ENCODE measurements around the gene ALPL. TPM values are rescaled to one million over a fixed set of nuclear protein-coding genes. Genes with fewer than 3 reads are reported as not detected.
A peak's percentile ranks its signal among the peaks of the same experiment; 100 is the strongest.

The ALPL gene
- total and polyA plus RNA-seq, 9 of the 15 experiments (the other 6 are each of a cell fraction or from before 2014, with no cell fraction given) = 0.04 to 0.38 (median 0.18) TPM; not detected in 4

GRCh38 chr1:21494196-21494595, 15.0 kb upstream of the ALPL start:
- no peak for DNase-seq (ENCODE audit: extremely low read depth in 1 of 4, low spot score in 3 of 4)
- TF ChIP-seq PKNOX1 (IDR thresholded peaks at IDR 0.05) (peak; percentile 91), DPF2 (IDR thresholded peaks at IDR 0.05) (no peak), NFYB (IDR thresholded peaks at IDR 0.05; ENCODE audit: extremely low read depth, insufficient read length) (peak; percentile 20)
- Histone ChIP-seq H3K9ac (ENCODE audit: insufficient read depth in 1 of 2, low read depth in 2 of 2, low read length in 2 of 2) (no peak overlapping the region), H3K27ac (ENCODE audit: extremely low read depth, low read depth, low read length) (no peak overlapping the region), H3K9me3 (replicated peaks; ENCODE audit: control insufficient read depth, insufficient read depth, low read depth, low read length) (peaks cover 4% of the 10 kb centered on the region), H3K4me3 (no peak overlapping the region), H3K4me1 (replicated peaks in 1 of 2; ENCODE audit: control insufficient read depth in 2 of 2, insufficient read depth in 2 of 2, low read length in 2 of 2) (peaks cover 0 to 10% of the 10 kb centered on the region in 2 experiments; a peak in 3 of 5 replicates), H3K4me2 (ENCODE audit: insufficient read depth, low read length) (no peak overlapping the region), H4K20me1 (replicated peaks; ENCODE audit: control insufficient read depth, insufficient read depth, low read length) (no peaks in the 10 kb centered on the region), H3K79me2 (ENCODE audit: control insufficient read depth, insufficient read depth, low read length) (no peaks in the 10 kb centered on the region), H3K36me3 (ENCODE audit: control insufficient read depth, insufficient read depth, low read length) (no peaks in the 10 kb centered on the region), H3K27me3 (ENCODE audit: control insufficient read depth in 2 of 2, insufficient read depth in 2 of 2, low read length in 2 of 2) (peaks cover 21 to 46% of the 10 kb centered on the region in 2 experiments; a peak in 4 of 5 replicates), H3K9me1 (ENCODE audit: control insufficient read depth, insufficient read depth, low read length) (no peaks in the 10 kb centered on the region), H2AFZ (ENCODE audit: low read depth, low read length) (no peak overlapping the region)
- ChIA-PET POLR2A (no interaction called here), CTCF (ENCODE audit: low intra/inter-chr PET ratio) (interaction anchor here (0.6 kb wide), 1 partner anchor 191 kb away, joined by 6 read pairs; no protein-coding TSS in a partner anchor)
- in situ Hi-C loops (cut with MboI) (no loop called here), intact Hi-C loops (cut with micrococcal nuclease) (no loop called here)
- no TSS peak for BruUV-seq (replicated peaks)
- 0 out of 3 replicates have a peak, but pooled peaks have one; percentile 30 for ATAC-seq
- FAIRE-seq = no peak
- WGBS (ENCODE audit: insufficient coverage, low coverage, missing lambda C conversion rate) = 3% methylated on average over 6 of the region's 6 CpGs

- Histone ChIP-seq H3K27me3 (ENCODE audit: control insufficient read depth in 2 of 2, insufficient read depth in 2 of 2, low read length in 2 of 2) (peaks cover 24 to 43% of the 10 kb centered on the region in 2 experiments; a peak in 4 of 5 replicates), H3K9me3 (replicated peaks; ENCODE audit: control insufficient read depth, insufficient read depth, low read depth, low read length) (peaks cover 6% of the 10 kb centered on the region), H3K79me2 (ENCODE audit: control insufficient read depth, insufficient read depth, low read length) (no peaks in the 10 kb centered on the region), H3K27ac (ENCODE audit: extremely low read depth, low read depth, low read length) (no peak overlapping the region), H3K4me3 (no peak overlapping the region), H3K9me1 (ENCODE audit: control insufficient read depth, insufficient read depth, low read length) (no peaks in the 10 kb centered on the region), H3K36me3 (ENCODE audit: control insufficient read depth, insufficient read depth, low read length) (no peaks in the 10 kb centered on the region), H3K4me1 (replicated peaks in 1 of 2; ENCODE audit: control insufficient read depth in 2 of 2, insufficient read depth in 2 of 2, low read length in 2 of 2) (peaks cover 0 to 10% of the 10 kb centered on the region in 2 experiments; a peak in 3 of 5 replicates), H3K9ac (ENCODE audit: insufficient read depth in 1 of 2, low read depth in 2 of 2, low read length in 2 of 2) (no peak overlapping the region), H2AFZ (ENCODE audit: low read depth, low read length) (no peak overlapping the region), H3K4me2 (ENCODE audit: insufficient read depth, low read length) (no peak overlapping the region), H4K20me1 (replicated peaks; ENCODE audit: control insufficient read depth, insufficient read depth, low read length) (no peaks in the 10 kb centered on the region)
- WGBS (ENCODE audit: insufficient coverage, low coverage, missing lambda C conversion rate) = 3% methylated on average over 7 of the region's 7 CpGs
- DNase-seq (ENCODE audit: extremely low read depth in 1 of 4, low spot score in 3 of 4) = no peak
- CTCF ChIA-PET (ENCODE audit: low intra/inter-chr PET ratio) = interaction anchor here (0.6 kb wide), 1 partner anchor 106 kb away, joined by 3 read pairs; no protein-coding TSS in a partner anchor
- FAIRE-seq = no peak
- intact Hi-C loops (cut with micrococcal nuclease) (no loop called here), in situ Hi-C loops (cut with MboI) (no loop called here)
- BruUV-seq (replicated peaks) = no TSS peak
- POLR2A ChIA-PET = interaction anchor here (0.6 to 1.2 kb wide), 3 partner anchors 59 to 238 kb away, joined by 3 to 4 read pairs (median 3); no protein-coding TSS in a partner anchor
- no peak for ATAC-seq
- no peak for TF ChIP-seq TGIF2 (CRISPR knock-in tag; IDR thresholded peaks at IDR 0.05)
- TF ChIP-seq CREBBP (IDR thresholded peaks at IDR 0.05; ENCODE audit: low read depth, low read length) = no peak
- TF ChIP-seq TCF3 (CRISPR knock-in tag; IDR thresholded peaks at IDR 0.05) = no peak
- TF ChIP-seq, protein P1, sequence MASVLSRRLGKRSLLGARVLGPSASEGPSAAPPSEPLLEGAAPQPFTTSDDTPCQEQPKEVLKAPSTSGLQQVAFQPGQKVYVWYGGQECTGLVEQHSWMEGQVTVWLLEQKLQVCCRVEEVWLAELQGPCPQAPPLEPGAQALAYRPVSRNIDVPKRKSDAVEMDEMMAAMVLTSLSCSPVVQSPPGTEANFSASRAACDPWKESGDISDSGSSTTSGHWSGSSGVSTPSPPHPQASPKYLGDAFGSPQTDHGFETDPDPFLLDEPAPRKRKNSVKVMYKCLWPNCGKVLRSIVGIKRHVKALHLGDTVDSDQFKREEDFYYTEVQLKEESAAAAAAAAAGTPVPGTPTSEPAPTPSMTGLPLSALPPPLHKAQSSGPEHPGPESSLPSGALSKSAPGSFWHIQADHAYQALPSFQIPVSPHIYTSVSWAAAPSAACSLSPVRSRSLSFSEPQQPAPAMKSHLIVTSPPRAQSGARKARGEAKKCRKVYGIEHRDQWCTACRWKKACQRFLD (CRISPR knock-in tag; IDR thresholded peaks at IDR 0.05) = no peak
Measured at GRCh38 chr1:21495225-21495820, 13.9 kb upstream of the ALPL start.
